ENCODE results near the gene TMEM259. TPM values are rescaled to one million over a fixed set of nuclear protein-coding genes. Genes with fewer than 3 reads are reported as not detected.

TMEM259 gene
- total and polyA plus RNA-seq, 2 of the 8 experiments (the other 6 are each of a cell fraction or from before 2014, with no cell fraction given): 140 to 243 TPM

- no peak for TF ChIP-seq SP4 (IDR thresholded peaks at IDR 0.05; ENCODE audit: low read length)
Measured at GRCh38 chr19:993361-993830, 27.5 kb downstream of the TMEM259 start (continued).

All from H1 (cell line).